OCI-LY3 (cell line): ENCODE results near the gene POLR3GL.
A peak's percentile ranks its signal among the peaks of the same experiment; 100 is the strongest.

Source experiments
- H2AFZ ChIP-seq: fragments of 200-600, 300-600 bp; shearing (Covaris generic); 2 replicates; pipeline ENCODE4 v1.6.0; 2014; ENCODE audit warnings: antibody characterized with exemption, low read depth, low read length
- H3K27ac ChIP-seq: fragments of 200-600, 300-600 bp; sonication (generic); 2 replicates; pipeline ENCODE4 v1.5.1; 2014; ENCODE audit warnings: mild to moderate bottlenecking, low read length, moderate library complexity, mixed read lengths
- H3K27me3 ChIP-seq: fragments of 200-600, 300-600 bp; sonication (generic); 2 replicates; pipeline ENCODE4 v1.6.1; 2014; ENCODE audit warnings: low read depth, low read length, mixed read lengths
- H3K36me3 ChIP-seq: fragments of 200-600, 300-600 bp; sonication (generic); replicated peaks from 2 replicates; pipeline ENCODE3; 2014; ENCODE audit warnings: low read depth, low read length, mixed read lengths
- H3K4me1 ChIP-seq: fragments of 300-600, 200-600 bp; sonication (generic); 2 replicates; pipeline ENCODE4 v1.6.1; 2014; ENCODE audit warnings: low read length, mixed read lengths
- H3K4me2 ChIP-seq: fragments of 200-600, 300-600 bp; sonication (generic); 2 replicates; pipeline ENCODE4 v1.6.1; 2014; ENCODE audit warnings: low read length, mixed read lengths
- H3K4me3 ChIP-seq: fragments of 300-600, 200-600 bp; sonication (generic); 2 replicates; pipeline ENCODE4 v1.5.1; 2014; ENCODE audit warnings: antibody characterized with exemption, mild to moderate bottlenecking, low read length, moderate library complexity
- H3K79me2 ChIP-seq: fragments of 300-600, 200-600 bp; shearing (Covaris generic); 2 replicates; pipeline ENCODE4 v1.6.1; 2014; ENCODE audit warnings: mild to moderate bottlenecking, low read length, mixed read lengths
- H3K9ac ChIP-seq: fragments of 300-600, 200-600 bp; shearing (Covaris generic); 2 replicates; pipeline ENCODE4 v1.6.0; 2014; ENCODE audit warnings: mild to moderate bottlenecking, low read length, moderate library complexity
- H3K9me3 ChIP-seq: fragments of 200-600, 300-600 bp; shearing (Covaris generic); 2 replicates; pipeline ENCODE4 v1.6.1; 2014; ENCODE audit warnings: low read length, mixed read lengths; ENCODE audit not compliant: insufficient read depth
- H4K20me1 ChIP-seq: fragments of 200-600, 300-600 bp; sonication (generic); 2 replicates; pipeline ENCODE4 v1.6.1; 2016; ENCODE audit warnings: low read length, mixed read lengths; ENCODE audit not compliant: insufficient read depth
- CTCF ChIP-seq: fragments of 200-600, 300-600 bp; sonication (generic); IDR thresholded peaks from 2 replicates; pipeline ENCODE4 v1.5.1; 2014; ENCODE audit warnings: antibody characterized with exemption, low read length, low read depth
- EZH2phosphoT487 ChIP-seq: fragments of 200-600 bp; shearing (Covaris generic); IDR thresholded peaks from 2 replicates; pipeline ENCODE4 v1.6.1; 2018; ENCODE audit warnings: antibody characterized with exemption, mixed run types, low read depth

The POLR3GL gene

GRCh38 chr1:145996433-145997015 lies 32.0 kb downstream of the POLR3GL start, which contains the start of gene TXNIP:
TSS of gene TXNIP (minus strand) at chr1:145996579. CDS start at chr1:145996266, 313 bp downstream.
- peak within 1 kb of the TSS; percentile 41; the same call in 1 of the 2 replicates for H2AFZ ChIP-seq
- H3K4me2 ChIP-seq: peak within 1 kb of the TSS; percentile 90
- H3K9me3 ChIP-seq: no peaks in the 10 kb centered on the region
- TF ChIP-seq CTCF (no peak), EZH2phosphoT487 (no peak)
- peak within 1 kb of the TSS; percentile 98 for H3K9ac ChIP-seq
- H3K4me1 ChIP-seq: peaks cover 26% of the 10 kb centered on the region
- no peaks in the 10 kb centered on the region for H3K27me3 ChIP-seq
- peaks cover 46% of the 10 kb centered on the region for H3K36me3 ChIP-seq
- H3K27ac ChIP-seq: peak within 1 kb of the TSS; percentile 68
- peaks cover 41% of the 10 kb centered on the region for H4K20me1 ChIP-seq
- peak within 1 kb of the TSS; percentile 90 for H3K4me3 ChIP-seq
- peaks cover 21% of the 10 kb centered on the region for H3K79me2 ChIP-seq

GRCh38 chr1:145997016-145997717 lies 32.7 kb downstream of the POLR3GL start:
- Histone ChIP-seq H2AFZ (peak overlapping the region; percentile 41; the same call in 1 of the 2 replicates), H3K4me1 (peaks cover 29% of the 10 kb centered on the region), H3K4me3 (peak overlapping the region; percentile 90), H3K27ac (peak overlapping the region; percentile 68), H3K4me2 (peak overlapping the region; percentile 90), H4K20me1 (peaks cover 35% of the 10 kb centered on the region), H3K36me3 (peaks cover 40% of the 10 kb centered on the region), H3K27me3 (no peaks in the 10 kb centered on the region), H3K9me3 (no peaks in the 10 kb centered on the region), H3K9ac (peak overlapping the region; percentile 95), H3K79me2 (peaks cover 21% of the 10 kb centered on the region)
- TF ChIP-seq CTCF (no peak), EZH2phosphoT487 (no peak)

GRCh38 chr1:145997718-145998023 lies 33.2 kb downstream of the POLR3GL start:
- H3K27me3 ChIP-seq: no peaks in the 10 kb centered on the region
- H3K36me3 ChIP-seq: peaks cover 34% of the 10 kb centered on the region
- H4K20me1 ChIP-seq: peaks cover 32% of the 10 kb centered on the region
- peaks cover 21% of the 10 kb centered on the region for H3K79me2 ChIP-seq
- no peak overlapping the region for H2AFZ ChIP-seq
- no peak overlapping the region for H3K27ac ChIP-seq
- H3K9me3 ChIP-seq: no peaks in the 10 kb centered on the region
- H3K9ac ChIP-seq: peak overlapping the region; percentile 95; the same call in 1 of the 2 replicates
- TF ChIP-seq EZH2phosphoT487 (no peak), CTCF (no peak)
- peak overlapping the region; percentile 90 for H3K4me3 ChIP-seq
- H3K4me1 ChIP-seq: peaks cover 29% of the 10 kb centered on the region
- peak overlapping the region; percentile 90 for H3K4me2 ChIP-seq

GRCh38 chr1:145999321-146000024 lies 35.0 kb downstream of the POLR3GL start:
- no peak overlapping the region for H3K4me3 ChIP-seq
- 0 out of 2 replicates have a peak overlapping the region, but pooled peaks have one; percentile 0 for H3K27ac ChIP-seq
- peaks cover 18% of the 10 kb centered on the region for H3K79me2 ChIP-seq
- H3K4me1 ChIP-seq: peaks cover 28% of the 10 kb centered on the region
- H3K36me3 ChIP-seq: peaks cover 16% of the 10 kb centered on the region
- H3K9ac ChIP-seq: no peak overlapping the region
- no peak for TF ChIP-seq EZH2phosphoT487
- TF ChIP-seq CTCF: no peak
- H3K4me2 ChIP-seq: no peak overlapping the region
- no peak overlapping the region for H2AFZ ChIP-seq
- H3K27me3 ChIP-seq: no peaks in the 10 kb centered on the region
- H3K9me3 ChIP-seq: no peaks in the 10 kb centered on the region
- peaks cover 14% of the 10 kb centered on the region for H4K20me1 ChIP-seq
